SJSA1 (cell line): Measurements from ENCODE around the gene CFAP45. TPM values are rescaled to one million over a fixed set of nuclear protein-coding genes. Genes with fewer than 3 reads are reported as not detected.
A peak's percentile ranks its signal among the peaks of the same experiment; 100 is the strongest.

ENCODE experiments used
- DNase-seq, 2 experiments: peaks; one replicate each; pipeline ENCODE4 v3.0.0-alpha.2; 2015 to 2020; ENCODE audit warnings: low spot score in 2 of 2, low read depth in 1 of 2
- H3K27ac ChIP-seq: fragments of 250-450 bp; sonication (Bioruptor Pico); 2 replicates; pipeline ENCODE4 v1.5.1; 2020; ENCODE audit warnings: mild to moderate bottlenecking, moderate library complexity
- H3K27me3 ChIP-seq: fragments of 250-450 bp; sonication (Bioruptor Pico); replicated peaks from 2 replicates; pipeline ENCODE4 v1.5.1; 2020; ENCODE audit warnings: mild to moderate bottlenecking, moderate library complexity
- H3K36me3 ChIP-seq: fragments of 250-450 bp; sonication (Bioruptor Pico); 2 replicates; pipeline ENCODE4 v1.5.1; 2020; ENCODE audit warnings: mild to moderate bottlenecking
- H3K4me1 ChIP-seq: fragments of 250-450 bp; sonication (Bioruptor Pico); replicated peaks from 2 replicates; pipeline ENCODE4 v1.6.1; 2021; ENCODE audit warnings: mild to moderate bottlenecking
- H3K4me3 ChIP-seq: fragments of 250-450 bp; sonication (Bioruptor Pico); 2 replicates; pipeline ENCODE4 v1.5.1; 2020; ENCODE audit warnings: mild to moderate bottlenecking
- H3K9me3 ChIP-seq: fragments of 250-450 bp; sonication (Bioruptor Pico); replicated peaks from 2 replicates; pipeline ENCODE4 v1.5.1; 2020; ENCODE audit warnings: mild to moderate bottlenecking
- total RNA-seq: library from RNA; depleted of rRNA; stranded (reverse); fragments of >200 nt; shearing (Covaris generic); gene quantifications from 2 replicates; pipeline ENCODE4 v1.2.3, GENCODE V29; 2014

CFAP45 gene
- total RNA-seq, 1 experiment from 2014 or later = 0.61 TPM

GRCh38 chr1:159896546-159896930 lies 3.4 kb downstream of the CFAP45 start:
- DNase-seq = no peak
- Histone ChIP-seq H3K4me1 (no peaks in the 10 kb centered on the region), H3K4me3 (no peak overlapping the region), H3K27me3 (no peaks in the 10 kb centered on the region), H3K27ac (no peak overlapping the region), H3K9me3 (no peaks in the 10 kb centered on the region), H3K36me3 (no peaks in the 10 kb centered on the region)

- Histone ChIP-seq H3K27ac (no peak overlapping the region), H3K36me3 (no peaks in the 10 kb centered on the region), H3K9me3 (no peaks in the 10 kb centered on the region), H3K4me3 (no peak overlapping the region), H3K4me1 (no peaks in the 10 kb centered on the region), H3K27me3 (no peaks in the 10 kb centered on the region)
- DNase-seq = no peak
Observed at GRCh38 chr1:159895836-159896545, 4.0 kb downstream of the CFAP45 start.

DNA sequence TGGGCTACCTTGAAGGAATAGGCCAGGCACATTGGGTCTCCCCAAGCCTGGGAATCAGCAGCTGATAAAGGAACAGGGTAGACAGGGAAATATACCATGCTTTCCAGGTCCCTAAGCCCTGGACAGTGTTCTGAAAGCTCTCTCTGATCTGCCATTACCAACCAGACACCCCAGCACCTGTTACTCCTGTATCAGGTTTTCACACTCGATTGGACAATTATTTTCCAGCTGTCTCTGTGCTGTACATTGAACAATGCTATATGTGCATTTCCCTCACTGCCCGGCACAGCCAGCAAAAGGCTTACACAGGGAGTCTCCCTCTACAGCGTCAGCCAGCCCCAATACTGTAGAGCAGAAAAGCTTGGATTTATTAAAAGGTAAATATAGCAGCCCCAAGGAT lies 4.7 kb downstream of the CFAP45 start:
- H3K9me3 ChIP-seq = no peaks in the 10 kb centered on the region
- no peak for DNase-seq
- H3K27me3 ChIP-seq = no peaks in the 10 kb centered on the region
- no peaks in the 10 kb centered on the region for H3K36me3 ChIP-seq
- no peak overlapping the region for H3K27ac ChIP-seq
- peaks cover 3% of the 10 kb centered on the region for H3K4me1 ChIP-seq
- no peak overlapping the region for H3K4me3 ChIP-seq

DNA sequence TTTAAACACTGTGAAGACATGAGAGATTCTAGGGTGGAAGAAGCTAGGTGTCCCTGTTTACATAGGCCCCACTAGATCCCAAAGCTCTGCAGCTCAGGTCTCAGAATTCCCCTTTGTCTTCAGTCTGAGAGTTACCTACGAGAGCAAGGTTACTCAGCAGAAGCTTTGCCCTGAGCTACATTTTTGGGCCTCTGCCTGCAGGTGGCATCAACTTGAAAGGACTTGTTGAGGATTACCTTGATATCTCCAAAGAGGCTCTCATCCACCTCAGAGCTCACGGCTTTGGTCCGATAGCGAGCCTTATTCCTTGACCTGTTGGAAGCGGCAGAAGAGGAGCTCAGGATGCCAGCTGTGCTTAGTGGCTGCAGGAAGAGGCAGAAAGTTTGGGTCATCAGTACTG lies 7.0 kb downstream of the CFAP45 start:
- Histone ChIP-seq H3K4me1 (peaks cover 14% of the 10 kb centered on the region), H3K4me3 (no peak overlapping the region), H3K36me3 (no peaks in the 10 kb centered on the region), H3K27me3 (no peaks in the 10 kb centered on the region), H3K9me3 (no peaks in the 10 kb centered on the region), H3K27ac (no peak overlapping the region)
- DNase-seq = no peak

- Histone ChIP-seq H3K4me3 (no peak overlapping the region), H3K36me3 (no peaks in the 10 kb centered on the region), H3K27ac (no peak overlapping the region), H3K4me1 (peaks cover 14% of the 10 kb centered on the region), H3K27me3 (no peaks in the 10 kb centered on the region), H3K9me3 (no peaks in the 10 kb centered on the region)
- peak; percentile 71 to 83 for DNase-seq
Observed at GRCh38 chr1:159891275-159892157, 8.4 kb downstream of the CFAP45 start.

- peaks cover 14% of the 10 kb centered on the region for H3K4me1 ChIP-seq
- H3K4me3 ChIP-seq = no peak overlapping the region
- H3K9me3 ChIP-seq = no peaks in the 10 kb centered on the region
- H3K27ac ChIP-seq = peak overlapping the region; percentile 64
- H3K36me3 ChIP-seq = no peaks in the 10 kb centered on the region
- no peaks in the 10 kb centered on the region for H3K27me3 ChIP-seq
- DNase-seq = no peak
Observed at GRCh38 chr1:159890390-159890789, 9.6 kb downstream of the CFAP45 start.

DNA sequence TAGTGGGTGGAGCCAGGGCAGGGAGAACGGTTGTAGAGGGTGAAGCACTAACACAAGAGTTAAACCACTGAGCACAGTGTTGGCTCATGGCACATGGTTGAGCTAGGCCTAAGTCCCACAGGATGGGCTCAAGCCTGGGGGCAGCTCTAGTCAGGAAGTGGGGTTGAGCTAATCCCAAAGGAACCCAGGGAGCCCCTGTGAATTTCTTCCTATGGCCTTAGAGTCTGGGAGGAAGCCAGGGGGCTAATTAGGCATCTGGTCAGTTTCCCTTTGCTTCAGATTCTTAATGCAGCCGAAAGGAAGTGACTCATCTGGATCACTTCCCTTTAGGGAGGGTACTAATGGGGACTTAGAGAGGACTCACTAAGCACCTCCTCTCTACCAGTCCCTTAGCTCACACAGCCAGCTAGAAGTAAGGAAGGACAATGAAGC lies 10.1 kb downstream of the CFAP45 start:
- no peaks in the 10 kb centered on the region for H3K36me3 ChIP-seq
- no peak overlapping the region for H3K4me3 ChIP-seq
- peaks cover 14% of the 10 kb centered on the region for H3K4me1 ChIP-seq
- H3K27me3 ChIP-seq = no peaks in the 10 kb centered on the region
- DNase-seq = peak; percentile 62 to 84
- no peaks in the 10 kb centered on the region for H3K9me3 ChIP-seq
- H3K27ac ChIP-seq = peak overlapping the region; percentile 64

DNA sequence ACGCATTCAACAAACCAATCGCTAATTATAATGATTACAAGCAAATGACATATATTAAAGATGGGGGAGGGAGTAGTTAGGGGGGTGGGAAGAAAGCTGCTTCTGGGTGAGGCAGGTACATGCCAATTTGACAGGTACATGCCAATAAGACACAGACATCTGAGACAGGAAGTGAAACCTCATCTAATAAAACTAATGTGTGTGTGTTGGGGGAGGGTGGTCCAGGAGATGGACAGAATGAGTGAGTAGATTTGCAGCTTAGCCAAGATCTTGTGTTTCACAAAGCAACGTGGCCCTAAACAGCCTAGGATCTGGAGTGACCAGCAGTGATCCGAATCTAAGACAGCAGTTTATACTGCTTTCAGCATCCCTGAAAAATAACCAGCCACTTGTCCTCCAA lies 10.8 kb downstream of the CFAP45 start:
- Histone ChIP-seq H3K27me3 (no peaks in the 10 kb centered on the region), H3K9me3 (no peaks in the 10 kb centered on the region), H3K4me3 (no peak overlapping the region), H3K27ac (peak overlapping the region; percentile 64), H3K4me1 (peaks cover 14% of the 10 kb centered on the region), H3K36me3 (no peaks in the 10 kb centered on the region)
- no peak for DNase-seq

DNA sequence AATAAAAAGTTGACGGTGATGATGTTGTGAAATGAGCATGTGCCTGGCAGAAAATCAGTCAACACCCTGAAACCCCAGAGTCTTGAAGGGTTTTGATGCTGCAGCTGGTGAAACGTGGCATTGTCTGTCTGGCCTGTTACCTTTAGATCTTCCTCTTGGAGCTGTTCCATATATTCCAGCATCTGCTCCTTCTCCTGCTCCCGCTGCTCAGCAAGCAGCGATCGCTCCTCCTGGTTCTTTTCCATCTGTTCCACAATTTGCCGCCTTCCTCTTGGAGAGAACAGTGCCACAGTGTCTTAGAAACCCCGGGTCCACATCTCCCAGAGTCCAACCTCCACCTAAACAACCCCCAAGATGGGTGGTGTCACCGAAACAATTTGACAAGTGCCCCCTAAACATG lies 15.7 kb downstream of the CFAP45 start:
- no peak for DNase-seq

GRCh38 chr1:159883134-159883533 lies 16.8 kb downstream of the CFAP45 start:
- Histone ChIP-seq H3K9me3 (no peaks in the 10 kb centered on the region), H3K36me3 (no peaks in the 10 kb centered on the region), H3K27ac (no peak overlapping the region), H3K27me3 (no peaks in the 10 kb centered on the region), H3K4me3 (no peak overlapping the region), H3K4me1 (peaks cover 19% of the 10 kb centered on the region)
- no peak for DNase-seq

More for the DNA sequence above, 15.7 kb downstream of the CFAP45 start:
- no peak overlapping the region for H3K4me3 ChIP-seq
- no peaks in the 10 kb centered on the region for H3K36me3 ChIP-seq
- no peaks in the 10 kb centered on the region for H3K27me3 ChIP-seq
- peaks cover 21% of the 10 kb centered on the region for H3K4me1 ChIP-seq
- H3K27ac ChIP-seq = no peak overlapping the region
- H3K9me3 ChIP-seq = no peaks in the 10 kb centered on the region

GRCh38 chr1:159882527-159882862 lies 17.5 kb downstream of the CFAP45 start:
- Histone ChIP-seq H3K36me3 (no peaks in the 10 kb centered on the region), H3K27me3 (no peaks in the 10 kb centered on the region), H3K4me1 (peaks cover 19% of the 10 kb centered on the region), H3K27ac (peak overlapping the region; percentile 32), H3K9me3 (no peaks in the 10 kb centered on the region), H3K4me3 (no peak overlapping the region)
- no peak for DNase-seq

DNA sequence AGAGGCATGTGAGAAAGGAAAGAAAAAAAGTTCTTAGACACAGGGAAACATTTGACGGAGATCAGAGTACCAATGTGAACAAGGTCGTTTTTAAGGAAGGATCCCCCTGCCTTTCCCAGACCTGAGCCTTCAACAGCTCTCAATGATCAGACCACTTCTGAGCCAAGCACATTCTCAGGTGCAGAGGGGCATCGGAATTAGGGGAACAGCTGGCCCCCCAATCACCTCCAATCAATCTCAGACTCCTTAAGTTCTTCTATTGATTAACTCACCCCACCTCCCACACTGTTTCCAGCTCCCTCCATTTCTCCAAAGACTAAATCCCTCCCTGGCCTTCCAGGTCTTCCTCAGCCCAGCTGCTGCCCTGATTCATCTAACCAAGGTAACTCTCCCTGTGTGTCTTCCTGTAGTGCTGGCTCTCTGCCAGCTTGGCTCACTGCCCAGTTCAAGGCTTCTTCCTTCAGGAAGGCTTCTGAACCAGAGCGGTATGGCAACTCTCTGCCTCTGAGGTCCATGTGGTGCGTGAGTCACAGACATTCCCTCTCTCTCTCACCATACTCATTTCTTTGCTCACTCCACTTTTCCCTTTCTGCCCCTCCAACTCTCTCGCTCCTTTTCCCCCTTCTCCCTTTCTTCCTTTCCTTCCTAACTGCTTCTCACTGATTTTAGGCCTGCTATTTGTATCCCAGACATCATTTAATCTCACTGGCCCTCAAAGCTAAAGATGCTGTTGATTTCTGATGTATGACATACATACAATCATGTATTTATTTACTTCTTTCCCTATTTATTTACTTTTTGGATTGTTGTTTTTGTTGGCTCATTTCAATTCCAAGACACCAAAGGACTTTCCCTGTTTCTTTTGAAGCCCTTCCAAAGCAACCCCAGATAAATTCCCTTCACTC lies 18.1 kb downstream of the CFAP45 start:
- Histone ChIP-seq H3K27ac (peak overlapping the region; percentile 32), H3K9me3 (no peaks in the 10 kb centered on the region), H3K4me3 (no peak overlapping the region)

GRCh38 chr1:159880430-159880829 lies 19.5 kb downstream of the CFAP45 start:
- no peaks in the 10 kb centered on the region for H3K36me3 ChIP-seq
- H3K27me3 ChIP-seq = no peaks in the 10 kb centered on the region
- H3K4me1 ChIP-seq = peaks cover 19% of the 10 kb centered on the region
- no peaks in the 10 kb centered on the region for H3K9me3 ChIP-seq
- no peak overlapping the region for H3K4me3 ChIP-seq
- DNase-seq = no peak
- H3K27ac ChIP-seq = no peak overlapping the region

More for the DNA sequence above, 18.1 kb downstream of the CFAP45 start:
- DNase-seq = peak; percentile 82 to 95
- Histone ChIP-seq H3K27me3 (no peaks in the 10 kb centered on the region), H3K36me3 (no peaks in the 10 kb centered on the region), H3K4me1 (peaks cover 19% of the 10 kb centered on the region)
